ENCODE data around the gene BORA.
A peak's percentile ranks its signal among the peaks of the same experiment; 100 is the strongest.
"Not testable (repeated sequence)": the region's sequence is repeated elsewhere in the genome, so short reads cannot be mapped to it uniquely, and the experiment has no call there.

BORA gene

GRCh38 chr13:72774019-72774418 lies 46.3 kb downstream of the BORA start:
- DNase-seq, result no peak

DNA sequence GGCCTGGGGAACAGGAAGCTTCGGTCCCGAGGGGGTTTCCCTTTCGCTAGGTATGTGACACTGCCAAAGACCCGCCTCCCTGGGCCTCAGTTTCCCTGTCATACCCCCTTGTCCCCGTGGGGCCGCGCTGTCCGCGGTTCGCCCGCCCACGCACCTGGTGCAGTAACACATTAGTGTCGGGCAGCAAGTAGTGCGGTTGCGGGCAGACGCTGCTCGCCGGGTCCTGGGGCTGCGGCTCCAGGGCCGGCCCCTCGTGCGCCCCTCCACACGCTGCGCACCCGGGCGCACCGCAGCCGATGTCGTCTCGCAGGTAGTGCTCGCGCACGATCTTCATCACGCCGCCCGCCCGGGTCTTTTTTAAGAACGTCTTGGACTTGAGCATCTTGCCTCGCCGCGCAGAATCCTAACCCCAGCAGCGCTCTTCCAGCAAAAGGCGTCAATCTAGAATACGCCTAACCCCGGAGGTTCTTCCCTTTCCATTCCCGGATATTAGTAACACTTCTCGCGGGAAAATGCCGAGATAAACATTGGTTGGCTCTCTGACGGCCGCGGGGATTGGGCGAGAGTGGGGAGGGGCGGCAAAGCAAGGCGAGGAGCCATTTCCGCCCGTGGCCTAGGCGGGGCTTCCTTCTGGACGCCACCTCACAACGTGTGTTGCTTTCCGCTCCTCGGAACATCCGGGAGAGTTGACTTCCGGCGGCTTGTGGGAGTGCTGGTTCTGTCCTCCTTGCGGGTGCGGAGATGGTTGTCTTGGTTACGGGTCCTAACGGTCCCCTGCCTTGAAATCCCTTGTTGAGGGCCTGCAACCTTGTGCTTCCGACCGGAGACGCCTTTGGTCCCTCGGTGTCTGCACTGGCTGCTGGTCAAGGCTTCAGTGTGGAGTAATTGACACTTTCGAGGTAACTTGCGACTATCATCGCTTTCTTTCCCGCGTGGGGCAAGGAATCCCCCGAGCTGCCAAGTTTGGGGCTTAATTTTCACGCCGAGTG lies 54.0 kb downstream of the BORA start, which contains the start of the genes DIS3 and PIBF1:
Gene DIS3, minus strand, starts transcription at position 450 of the 989 bp plus-strand sequence. Its CDS starts 68 bp downstream, at position 382.
Gene PIBF1, plus strand, starts transcription at position 683 of the 989 bp plus-strand sequence. CDS start 1,337 bp downstream, outside the sequence.
- peak; percentile 98 for DNase-seq

DNA sequence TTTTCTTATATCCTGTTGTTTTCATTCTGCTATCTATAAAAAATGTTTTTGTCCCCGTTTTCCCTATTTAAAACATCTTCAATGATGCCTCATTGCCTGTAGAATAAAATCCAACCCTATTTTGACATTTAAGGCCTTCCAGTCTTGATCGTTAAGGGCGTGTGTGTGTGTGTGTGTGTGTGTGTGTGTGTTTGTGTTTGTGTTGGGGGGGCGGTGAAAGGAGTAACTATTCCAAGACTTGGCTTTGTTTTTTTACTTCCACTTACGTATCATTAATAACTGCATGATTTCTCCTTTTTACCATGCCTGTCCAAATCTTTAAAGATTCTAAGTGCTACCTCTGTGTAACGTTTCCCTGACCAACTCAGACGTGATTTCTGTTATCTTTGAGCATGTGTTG lies 55.0 kb downstream of the BORA start:
- DNase-seq, result no peak

GRCh38 chr13:72784679-72785078 lies 57.0 kb downstream of the BORA start:
- DNase-seq, result not testable (repeated sequence)

DNA sequence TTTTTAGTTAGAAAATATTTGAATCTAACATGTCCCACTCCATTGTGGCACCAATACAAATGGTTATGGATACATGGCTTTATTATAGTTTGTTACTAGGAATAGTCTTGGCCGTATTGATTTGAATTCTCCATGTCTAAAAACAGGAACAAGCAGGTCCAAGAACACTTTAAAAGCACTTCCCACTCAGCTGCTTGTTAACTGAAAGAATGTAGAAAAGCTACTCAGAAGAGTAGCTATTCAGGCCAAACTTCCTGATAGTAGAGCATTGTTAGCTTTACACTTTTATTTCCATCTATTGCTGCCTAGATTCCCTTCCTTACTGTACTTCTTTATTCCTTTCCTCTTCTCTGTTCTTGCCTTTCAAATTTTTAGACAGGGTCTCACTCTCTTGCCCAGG lies 61.1 kb downstream of the BORA start:
- DNase-seq, result no peak

- no peak for DNase-seq
Measured at GRCh38 chr13:72792640-72793039, 64.9 kb downstream of the BORA start.

DNA sequence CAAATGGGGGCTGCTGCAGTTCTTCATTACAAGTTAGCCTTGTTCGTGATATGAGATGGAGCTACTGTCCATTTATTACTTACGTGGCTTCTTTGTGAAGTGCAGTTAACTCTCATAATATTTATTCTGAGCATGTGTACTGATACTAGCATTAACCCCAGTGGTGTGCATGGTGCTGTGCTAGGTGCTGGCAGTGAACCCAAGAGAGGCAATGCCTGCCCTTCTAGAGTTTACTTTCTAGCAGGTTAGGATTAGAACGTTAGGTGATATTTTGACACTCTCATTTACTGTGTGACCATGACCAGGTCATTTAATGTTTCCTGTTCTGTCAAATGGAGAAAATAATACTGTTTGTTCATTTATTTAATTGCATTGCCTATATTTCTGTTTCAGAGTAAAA lies 71.1 kb downstream of the BORA start:
- DNase-seq, result no peak

- no peak for DNase-seq
Measured at GRCh38 chr13:72804301-72804700, 76.6 kb downstream of the BORA start.
